Neuronal stem cell (in vitro differentiated cells): Measurements from ENCODE around the gene AKAP6. TPM values are rescaled to one million over a fixed set of nuclear protein-coding genes. Genes with fewer than 3 reads are reported as not detected.

Experiments used
- DNase-seq: peaks from one replicate; pipeline ENCODE4 v3.0.0-alpha.2; 2013; ENCODE audit warnings: low spot score
- H2AFZ ChIP-seq: one replicate; pipeline ENCODE4 v1.6.1; 2013; ENCODE audit warnings: mild to moderate bottlenecking, low read length, inconsistent platforms
- H2AK5ac ChIP-seq: 2 replicates; pipeline ENCODE4 v1.6.1; 2013; ENCODE audit warnings: low read depth, mild to moderate bottlenecking, inconsistent platforms, low read length, moderate library complexity, mixed read lengths
- H2BK120ac ChIP-seq: 2 replicates; pipeline ENCODE4 v1.6.1; 2013; ENCODE audit warnings: low read depth, mild to moderate bottlenecking, inconsistent platforms, low read length, moderate library complexity, mixed read lengths
- H2BK12ac ChIP-seq: one replicate; pipeline ENCODE4 v1.6.1; 2013; ENCODE audit warnings: low read length, inconsistent platforms
- H2BK15ac ChIP-seq: 2 replicates; pipeline ENCODE4 v1.6.1; 2013; ENCODE audit warnings: mild to moderate bottlenecking, low read length, inconsistent platforms, mixed read lengths
- H2BK5ac ChIP-seq: one replicate; pipeline ENCODE4 v1.6.1; 2013; ENCODE audit warnings: inconsistent platforms, mild to moderate bottlenecking, low read length, moderate library complexity
- H3K14ac ChIP-seq: one replicate; pipeline ENCODE4 v1.6.1; 2013; ENCODE audit warnings: low read length, inconsistent platforms
- H3K18ac ChIP-seq: 2 replicates; pipeline ENCODE4 v1.6.1; 2013; ENCODE audit warnings: low read length, inconsistent platforms
- H3K23ac ChIP-seq: 2 replicates; pipeline ENCODE4 v1.6.1; 2013; ENCODE audit warnings: low read depth, mild to moderate bottlenecking, mixed read lengths, low read length, inconsistent platforms; ENCODE audit not compliant: poor library complexity
- H3K27ac ChIP-seq: replicated peaks from 3 replicates; pipeline ENCODE4 v1.5.1; 2013; ENCODE audit warnings: low read length, inconsistent platforms
- H3K27me3 ChIP-seq, 3 experiments: 2 replicates each; pipeline ENCODE4 v1.6.1; 2013; ENCODE audit warnings: low read length in 3 of 3, mild to moderate bottlenecking in 2 of 3, inconsistent platforms in 1 of 3, low read depth in 1 of 3, mixed read lengths in 1 of 3, moderate library complexity in 1 of 3; ENCODE audit not compliant: control insufficient read depth in 3 of 3, insufficient read depth in 3 of 3
- H3K36me3 ChIP-seq, 2 donors: replicated peaks in 1 of 2; 2 replicates each; pipeline ENCODE4 v1.6.1; 2013; ENCODE audit warnings: low read length in 2 of 2; ENCODE audit not compliant: control insufficient read depth in 2 of 2, insufficient read depth in 2 of 2
- H3K4ac ChIP-seq: 2 replicates; pipeline ENCODE4 v1.6.1; 2013; ENCODE audit warnings: inconsistent platforms, mild to moderate bottlenecking, low read length, moderate library complexity
- H3K4me1 ChIP-seq, 2 donors: 1 replicate in 1 of 2; 2 replicates in 1 of 2; pipeline ENCODE4 v1.6.1; 2013; ENCODE audit warnings: low read length in 2 of 2, low read depth in 1 of 2; ENCODE audit not compliant: control insufficient read depth in 2 of 2, insufficient read depth in 1 of 2
- H3K4me2 ChIP-seq: one replicate; pipeline ENCODE4 v1.6.1; 2013; ENCODE audit warnings: mild to moderate bottlenecking, low read length, inconsistent platforms; ENCODE audit not compliant: insufficient read depth, poor library complexity, severe bottlenecking
- H3K4me3 ChIP-seq, 2 donors: 2 replicates each; pipeline ENCODE4 v1.5.1; 2013; ENCODE audit warnings: low read length in 2 of 2, mild to moderate bottlenecking in 2 of 2, inconsistent platforms in 1 of 2, moderate library complexity in 1 of 2
- H3K79me1 ChIP-seq: one replicate; pipeline ENCODE4 v1.6.1; 2013; ENCODE audit warnings: low read depth, mild to moderate bottlenecking, inconsistent platforms, low read length, moderate library complexity
- H3K9ac ChIP-seq: one replicate; pipeline ENCODE4 v1.6.1; 2013; ENCODE audit warnings: mild to moderate bottlenecking, low read depth, low read length, inconsistent platforms; ENCODE audit not compliant: poor library complexity
- H3K9me3 ChIP-seq, 2 donors: replicated peaks in 1 of 2; 2 replicates each; pipeline versions ENCODE3 to v1.6.1; 2013; ENCODE audit warnings: low read length in 2 of 2, mild to moderate bottlenecking in 2 of 2, inconsistent platforms in 1 of 2, low read depth in 1 of 2, mixed read lengths in 1 of 2, moderate library complexity in 1 of 2; ENCODE audit not compliant: control insufficient read depth in 2 of 2, insufficient read depth in 1 of 2
- H4K8ac ChIP-seq: one replicate; pipeline ENCODE4 v1.6.1; 2013; ENCODE audit warnings: low read depth, mild to moderate bottlenecking, inconsistent platforms, low read length, moderate library complexity
- H4K91ac ChIP-seq: one replicate; pipeline ENCODE4 v1.6.1; 2013; ENCODE audit warnings: low read length, low read depth, mild to moderate bottlenecking, inconsistent platforms; ENCODE audit not compliant: poor library complexity
- WGBS, 2 donors: extraction: QIAGEN DNeasy Blood & Tissue Kit; methylation state at CpG; one replicate each; pipeline ENCODE4 v1.1.7; 2013; ENCODE audit warnings: missing lambda C conversion rate in 2 of 2, mixed read lengths in 1 of 2; ENCODE audit not compliant: insufficient read length in 2 of 2, insufficient replicate concordance in 1 of 2; ENCODE audit errors: extremely low coverage in 2 of 2; 5-methylcytosine and 5-hydroxymethylcytosine counted together
- small RNA-seq: library from polyadenylated mRNA; stranded (forward); fragments of <200 nt; extraction: miRNeasy Mini kit (QIAGEN cat#:217004); gene quantifications from one replicate; pipeline ENCODE3, GENCODE V24; 2013; ENCODE audit not compliant: insufficient read depth

AKAP6 gene

GRCh38 chr14:32883188-32883587, 554.1 kb downstream of the AKAP6 start:
- H3K36me3 ChIP-seq, result no peaks in the 10 kb centered on the region
- no CpG with 5 or more reads among the region's 3 CpGs for WGBS, 2 donors

More at GRCh38 chr14:32883188-32883587, 554.1 kb downstream of the AKAP6 start:
- no peak overlapping the region for H4K8ac ChIP-seq
- H3K14ac ChIP-seq, result no peak overlapping the region
- no peak overlapping the region for H2BK5ac ChIP-seq
- H3K23ac ChIP-seq, result no peak overlapping the region
- H4K91ac ChIP-seq, result no peak overlapping the region
- no peak overlapping the region for H3K9ac ChIP-seq
- H2BK12ac ChIP-seq, result no peak overlapping the region
- H3K4ac ChIP-seq, result no peak overlapping the region
- peaks cover 0 to 8% of the 10 kb centered on the region in 2 donors for H3K9me3 ChIP-seq
- no peak overlapping the region for H2BK120ac ChIP-seq
- H3K79me1 ChIP-seq, result no peaks in the 10 kb centered on the region
- H2AFZ ChIP-seq, result no peak overlapping the region
- DNase-seq, result no peak
- no peak overlapping the region for H3K4me2 ChIP-seq
- H3K27ac ChIP-seq, result no peak overlapping the region
- H3K27me3 ChIP-seq, result no peaks in the 10 kb centered on the region
- no peak overlapping the region for H3K4me3 ChIP-seq
- H2AK5ac ChIP-seq, result no peak overlapping the region
- no peaks in the 10 kb centered on the region for H3K4me1 ChIP-seq
- no peak overlapping the region for H2BK15ac ChIP-seq
- H3K18ac ChIP-seq, result no peak overlapping the region

Small RNA genes lying within 50 kb of the gene (small RNA-seq; reads per million reads assigned to genes)
- gene RN7SL660P, result not detected
